IMR-90 (cell line): ENCODE results near the gene KCTD12. TPM values are rescaled to one million over a fixed set of nuclear protein-coding genes. Genes with fewer than 3 reads are reported as not detected.

ENCODE experiments used
- ATAC-seq: fragments of 200-7000 bp; cut with Tn5 transposase; 2 replicates; pipeline ENCODE4 v1.9.1; 2020; ENCODE audit warnings: low read depth, mild to moderate bottlenecking, moderate library complexity
- BruUV-seq: library from RNA; stranded (reverse); fragments of 400-500 nt; replicated peaks from 2 replicates; lab custom pipeline; 2021; lab: Mats Ljungman, UMichigan
- CTCF ChIA-PET: fragments of 300-600 bp; formaldehyde crosslinking; extraction: SDS; loops from one replicate; lab custom pipeline; 2021; ENCODE audit warnings: antibody characterized with exemption; lab: Yijun Ruan, JAX
- POLR2A ChIA-PET: fragments of 300-600 bp; sonication (Branson Sonifier 250); formaldehyde crosslinking; loops from one replicate; lab custom pipeline; 2022; ENCODE audit warnings: antibody characterized with exemption; ENCODE audit not compliant: unreplicated experiment; lab: Charles Lee
- DNase-seq: peaks from one replicate; pipeline ENCODE4 v3.0.0; 2013
- H2AFZ ChIP-seq: replicated peaks from 2 replicates; pipeline ENCODE3; 2013; ENCODE audit warnings: low read length, mild to moderate bottlenecking; ENCODE audit not compliant: poor library complexity
- H2AK5ac ChIP-seq: 2 replicates; pipeline ENCODE4 v1.6.1; 2013; ENCODE audit warnings: low read depth, low read length, inconsistent platforms
- H2AK9ac ChIP-seq: replicated peaks from 2 replicates; pipeline ENCODE3; 2013; ENCODE audit warnings: mild to moderate bottlenecking, low read depth, low read length, moderate library complexity; ENCODE audit not compliant: poor library complexity
- H2BK120ac ChIP-seq: 2 replicates; pipeline ENCODE4 v1.6.1; 2013; ENCODE audit warnings: low read depth, low read length, inconsistent platforms
- H2BK15ac ChIP-seq: 3 replicates; pipeline ENCODE4 v1.6.1; 2013; ENCODE audit warnings: low read depth, low read length, inconsistent platforms
- H2BK20ac ChIP-seq: 2 replicates; pipeline ENCODE4 v1.6.1; 2013; ENCODE audit warnings: low read depth, mild to moderate bottlenecking, inconsistent platforms, low read length, moderate library complexity
- H2BK5ac ChIP-seq: 2 replicates; pipeline ENCODE4 v1.6.1; 2013; ENCODE audit warnings: mild to moderate bottlenecking, low read depth, low read length, inconsistent platforms; ENCODE audit not compliant: poor library complexity, severe bottlenecking
- H3K14ac ChIP-seq: replicated peaks from 2 replicates; pipeline ENCODE4 v1.6.1; 2013; ENCODE audit warnings: low read depth, low read length, inconsistent platforms
- H3K18ac ChIP-seq: 2 replicates; pipeline ENCODE4 v1.6.1; 2013; ENCODE audit warnings: low read depth, low read length, control low read depth
- H3K23ac ChIP-seq: 2 replicates; pipeline ENCODE4 v1.6.1; 2013; ENCODE audit warnings: low read depth, low read length, inconsistent platforms
- H3K27ac ChIP-seq: 2 replicates; pipeline ENCODE4 v1.5.1; 2013; ENCODE audit warnings: mild to moderate bottlenecking, control low read depth, low read length; ENCODE audit not compliant: insufficient read depth
- H3K27me3 ChIP-seq: 2 replicates; pipeline ENCODE4 v1.6.1; 2013; ENCODE audit warnings: low read length; ENCODE audit not compliant: control insufficient read depth, insufficient read depth
- H3K36me3 ChIP-seq: 2 replicates; pipeline ENCODE4 v1.6.1; 2013; ENCODE audit warnings: low read length, mixed read lengths; ENCODE audit not compliant: control insufficient read depth, insufficient read depth
- H3K4ac ChIP-seq: 2 replicates; pipeline ENCODE4 v1.6.1; 2013; ENCODE audit warnings: low read depth, low read length, inconsistent platforms
- H3K4me1 ChIP-seq: 2 replicates; pipeline ENCODE4 v1.6.1; 2013; ENCODE audit warnings: low read length, mixed read lengths; ENCODE audit not compliant: control insufficient read depth, insufficient read depth
- H3K4me2 ChIP-seq: 2 replicates; pipeline ENCODE4 v1.6.1; 2013; ENCODE audit warnings: low read depth, mild to moderate bottlenecking, control low read depth, low read length, moderate library complexity
- H3K4me3 ChIP-seq: 2 replicates; pipeline ENCODE4 v1.5.1; 2013; ENCODE audit warnings: low read depth, mild to moderate bottlenecking, control low read depth, low read length, moderate library complexity; ENCODE audit not compliant: insufficient read depth
- H3K56ac ChIP-seq: 2 replicates; pipeline ENCODE4 v1.6.1; 2013; ENCODE audit warnings: low read length, inconsistent platforms; ENCODE audit not compliant: insufficient read depth; ENCODE audit errors: extremely low read depth
- H3K79me1 ChIP-seq, 2 experiments: 2 replicates each; pipeline ENCODE4 v1.6.1; 2013; ENCODE audit warnings: low read length in 2 of 2, inconsistent platforms in 1 of 2, low read depth in 1 of 2
- H3K9ac ChIP-seq: 2 replicates; pipeline ENCODE4 v1.6.1; 2013; ENCODE audit warnings: low read depth, low read length, control low read depth
- H3K9me1 ChIP-seq: 2 replicates; pipeline ENCODE4 v1.6.1; 2013; ENCODE audit warnings: low read length, inconsistent platforms; ENCODE audit not compliant: insufficient read depth
- H3K9me3 ChIP-seq: 2 replicates; pipeline ENCODE4 v1.6.1; 2013; ENCODE audit warnings: low read length; ENCODE audit not compliant: control insufficient read depth, insufficient read depth
- H4K20me1 ChIP-seq: 2 replicates; pipeline ENCODE4 v1.6.1; 2013; ENCODE audit warnings: low read length, inconsistent platforms; ENCODE audit not compliant: insufficient read depth
- H4K5ac ChIP-seq: 2 replicates; pipeline ENCODE4 v1.6.1; 2013; ENCODE audit warnings: mild to moderate bottlenecking, low read depth, low read length, control low read depth
- H4K8ac ChIP-seq, 2 experiments: 2 replicates each; pipeline ENCODE4 v1.6.1; 2013; ENCODE audit warnings: low read depth in 2 of 2, low read length in 2 of 2, control low read depth in 1 of 2, inconsistent platforms in 1 of 2
- H4K91ac ChIP-seq: 2 replicates; pipeline ENCODE4 v1.6.1; 2013; ENCODE audit warnings: low read depth, low read length, inconsistent platforms; ENCODE audit not compliant: insufficient read depth
- BHLHE40 ChIP-seq: fragments of 150-350 bp; IDR thresholded peaks from 2 replicates; pipeline ENCODE4 v1.6.1; 2016; ENCODE audit warnings: mild to moderate bottlenecking, low read depth, low read length
- CEBPB ChIP-seq: IDR thresholded peaks from 2 replicates; pipeline ENCODE4 v1.6.1; 2012; ENCODE audit warnings: low read depth, low read length, improper control_type of control experiment
- CHD1 ChIP-seq: IDR thresholded peaks from 2 replicates; pipeline ENCODE4 v1.6.1; 2012; ENCODE audit warnings: low read depth, low read length, improper control_type of control experiment
- ELK1 ChIP-seq: fragments of 150-350 bp; IDR thresholded peaks from 2 replicates; pipeline ENCODE4 v1.6.1; 2016; ENCODE audit warnings: low read depth, mild to moderate bottlenecking, low read length, moderate library complexity, borderline replicate concordance
- FOS ChIP-seq: fragments of 150-350 bp; IDR thresholded peaks from 2 replicates; pipeline ENCODE4 v1.6.1; 2016; ENCODE audit warnings: low read depth, low read length
- MAFK ChIP-seq: IDR thresholded peaks from 2 replicates; pipeline ENCODE4 v1.6.1; 2012; ENCODE audit warnings: low read depth, low read length, improper control_type of control experiment
- MAZ ChIP-seq: IDR thresholded peaks from 2 replicates; pipeline ENCODE4 v1.6.1; 2012; ENCODE audit warnings: low read depth, mild to moderate bottlenecking, low read length, improper control_type of control experiment, moderate library complexity, borderline replicate concordance
- MXI1 ChIP-seq: IDR thresholded peaks from 2 replicates; pipeline ENCODE4 v1.6.1; 2012; ENCODE audit warnings: low read depth, mild to moderate bottlenecking, low read length, moderate library complexity, borderline replicate concordance
- NFE2L2 ChIP-seq: fragments of 150-350 bp; IDR thresholded peaks from 2 replicates; pipeline ENCODE4 v1.6.1; 2016; ENCODE audit warnings: low read depth, mild to moderate bottlenecking, low read length
- POLR2A ChIP-seq: IDR thresholded peaks from 2 replicates; pipeline ENCODE4 v1.6.1; 2012; ENCODE audit warnings: mild to moderate bottlenecking, low read depth, low read length
- RAD21 ChIP-seq: IDR thresholded peaks from 2 replicates; pipeline ENCODE4 v1.6.1; 2012; ENCODE audit warnings: low read length, improper control_type of control experiment
- RCOR1 ChIP-seq: IDR thresholded peaks from 2 replicates; pipeline ENCODE4 v1.6.1; 2012; ENCODE audit warnings: mild to moderate bottlenecking, low read length, improper control_type of control experiment; ENCODE audit not compliant: insufficient replicate concordance
- RFX5 ChIP-seq: IDR thresholded peaks from 2 replicates; pipeline ENCODE4 v1.8.0; 2012; ENCODE audit warnings: low read depth, mild to moderate bottlenecking, low read length, moderate library complexity
- SMC3 ChIP-seq: fragments of 150-350 bp; IDR thresholded peaks from 2 replicates; pipeline ENCODE4 v1.6.1; 2016; ENCODE audit warnings: low read depth, mild to moderate bottlenecking, antibody characterized with exemption, low read length, moderate library complexity
- USF2 ChIP-seq: fragments of 150-350 bp; IDR thresholded peaks from 2 replicates; pipeline ENCODE4 v1.6.1; 2017; ENCODE audit warnings: mild to moderate bottlenecking, antibody characterized with exemption, low read length, low read depth
- WGBS, 2 experiments: methylation state at CpG; one replicate each; pipeline versions ENCODE4 v1.1.5 to v1.1.7; 2013; ENCODE audit warnings: missing lambda C conversion rate in 2 of 2; ENCODE audit not compliant: insufficient read length in 1 of 2; ENCODE audit errors: extremely low coverage in 2 of 2; 5-methylcytosine and 5-hydroxymethylcytosine counted together
- dilution Hi-C: fragments of 300-500 bp; cut with HindIII; formaldehyde crosslinking; loops from one replicate; pipeline ENCODE4 v1.14.3; 2018; ENCODE audit warnings: low sequenced_read_pairs; ENCODE audit not compliant: unreplicated experiment
- in situ Hi-C: fragments of 300-500 bp; cut with MboI; formaldehyde crosslinking; loops from 3 replicates; pipeline ENCODE4 v1.14.3; 2019; ENCODE audit warnings: low sequenced_read_pairs, inconsistent platforms, mixed read lengths
- intact Hi-C: fragments of 100-400 bp; cut with micrococcal nuclease; formaldehyde crosslinking; loops from 2 replicates; pipeline ENCODE4 v1.10.0; 2022
- polyA plus RNA-seq, 3 experiments: library from polyadenylated mRNA; depleted of rRNA; stranded (reverse); fragments of >200 nt; gene quantifications; 2 replicates each; pipeline ENCODE4 v1.2.3, GENCODE V29; 2012; ENCODE audit warnings: low replicate concordance in 1 of 3
- total RNA-seq: library from RNA; depleted of rRNA; stranded (reverse); fragments of >200 nt; gene quantifications from 2 replicates; pipeline ENCODE4 v1.2.3, GENCODE V29; 2012
- TF ChIP-seq, protein P1 (sequence below): conservative IDR thresholded peaks from 2 replicates; pipeline ENCODE4 v1.5.1; 2012; ENCODE audit warnings: mild to moderate bottlenecking, low read depth, low read length, improper control_type of control experiment

Gene KCTD12
- total and polyA plus RNA-seq, 2 of the 4 experiments (the other 2 are of a cell fraction), result 1.8 to 1.9 TPM

- ATAC-seq, result no peak
- no peaks in the 10 kb centered on the region for H3K9me3 ChIP-seq
- ChIA-PET POLR2A (no interaction called here), CTCF (no interaction called here)
- no peak overlapping the region for H3K4me3 ChIP-seq
- H2BK120ac ChIP-seq, result no peak overlapping the region
- H3K4me1 ChIP-seq, result peaks cover 4% of the 10 kb centered on the region; the same call in 1 of the 2 replicates
- H3K56ac ChIP-seq, result no peak overlapping the region
- H2AK9ac ChIP-seq, result no peak overlapping the region
- H2BK5ac ChIP-seq, result no peak overlapping the region
- H4K20me1 ChIP-seq, result no peaks in the 10 kb centered on the region
- no peak overlapping the region for H3K23ac ChIP-seq
- no peak overlapping the region for H2AK5ac ChIP-seq
- DNase-seq, result peak; percentile 16
- in situ Hi-C loops (loop anchor here (25.0 kb wide), 2 partner anchors 430 to 1230 kb away; no protein-coding TSS in a partner anchor), dilution Hi-C loops (no loop called here), intact Hi-C loops (no loop called here)
- H3K9me1 ChIP-seq, result no peaks in the 10 kb centered on the region
- H4K5ac ChIP-seq, result no peak overlapping the region
- H2BK15ac ChIP-seq, result no peak overlapping the region
- H2AFZ ChIP-seq, result no peak overlapping the region
- H4K8ac ChIP-seq, result no peak overlapping the region
- H3K79me1 ChIP-seq, result no peaks in the 10 kb centered on the region
- no peak overlapping the region for H3K4ac ChIP-seq
- BruUV-seq, result no TSS peak
- no peak overlapping the region for H3K9ac ChIP-seq
- no peak overlapping the region for H3K27ac ChIP-seq
- no peak overlapping the region for H3K4me2 ChIP-seq
- WGBS, 2 experiments, result no CpG with 5 or more reads among the region's 1 CpG
- no peak overlapping the region for H2BK20ac ChIP-seq
- TF ChIP-seq, protein P1, sequence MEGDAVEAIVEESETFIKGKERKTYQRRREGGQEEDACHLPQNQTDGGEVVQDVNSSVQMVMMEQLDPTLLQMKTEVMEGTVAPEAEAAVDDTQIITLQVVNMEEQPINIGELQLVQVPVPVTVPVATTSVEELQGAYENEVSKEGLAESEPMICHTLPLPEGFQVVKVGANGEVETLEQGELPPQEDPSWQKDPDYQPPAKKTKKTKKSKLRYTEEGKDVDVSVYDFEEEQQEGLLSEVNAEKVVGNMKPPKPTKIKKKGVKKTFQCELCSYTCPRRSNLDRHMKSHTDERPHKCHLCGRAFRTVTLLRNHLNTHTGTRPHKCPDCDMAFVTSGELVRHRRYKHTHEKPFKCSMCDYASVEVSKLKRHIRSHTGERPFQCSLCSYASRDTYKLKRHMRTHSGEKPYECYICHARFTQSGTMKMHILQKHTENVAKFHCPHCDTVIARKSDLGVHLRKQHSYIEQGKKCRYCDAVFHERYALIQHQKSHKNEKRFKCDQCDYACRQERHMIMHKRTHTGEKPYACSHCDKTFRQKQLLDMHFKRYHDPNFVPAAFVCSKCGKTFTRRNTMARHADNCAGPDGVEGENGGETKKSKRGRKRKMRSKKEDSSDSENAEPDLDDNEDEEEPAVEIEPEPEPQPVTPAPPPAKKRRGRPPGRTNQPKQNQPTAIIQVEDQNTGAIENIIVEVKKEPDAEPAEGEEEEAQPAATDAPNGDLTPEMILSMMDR, result no peak
- TF ChIP-seq ELK1, result no peak
- TF ChIP-seq MXI1, result no peak
- no peak for TF ChIP-seq CEBPB
- no peak for TF ChIP-seq RCOR1
- no peak for TF ChIP-seq MAZ
- no peak for TF ChIP-seq FOS
- no peak for TF ChIP-seq RFX5
- no peak for TF ChIP-seq POLR2A
- TF ChIP-seq BHLHE40, result no peak
- no peak for TF ChIP-seq RAD21
- no peak for TF ChIP-seq NFE2L2
- TF ChIP-seq SMC3, result no peak
- no peak for TF ChIP-seq CHD1
- TF ChIP-seq USF2, result no peak
- TF ChIP-seq MAFK, result no peak
- H4K91ac ChIP-seq, result no peak overlapping the region
- H3K14ac ChIP-seq, result no peak overlapping the region
- peaks cover 4% of the 10 kb centered on the region for H3K27me3 ChIP-seq
- H3K36me3 ChIP-seq, result no peaks in the 10 kb centered on the region
- no peak overlapping the region for H3K18ac ChIP-seq
Measured at GRCh38 chr13:76917095-76917494, 30.9 kb upstream of the KCTD12 start.
